Erythroblast (primary cell): ENCODE data around the gene BIRC3.

Source experiments
- GATA1 ChIP-seq: IDR thresholded peaks from 2 replicates; pipeline ENCODE4 v1.6.1; 2011; ENCODE audit warnings: low read depth, mild to moderate bottlenecking, control low read depth, low read length, moderate library complexity
- POLR2A ChIP-seq: IDR thresholded peaks from 2 replicates; pipeline ENCODE4 v1.6.1; 2011; ENCODE audit warnings: mild to moderate bottlenecking, low read length

GRCh38 chr11:102387043-102387781 lies 69.9 kb downstream of the BIRC3 start:
- TF ChIP-seq POLR2A: no peak
- TF ChIP-seq GATA1: no peak
